Activated CD4-positive, alpha-beta T cell treated with anti-CD3 and anti-CD28 coated beads for 24 hours (primary cell): Measurements from ENCODE around the gene SEMG2.

ENCODE experiments used
- DNase-seq, 2 donors: peaks; one replicate each; pipeline ENCODE4 v3.0.0-alpha.2; 2020; ENCODE audit warnings: low read depth in 2 of 2

SEMG2 gene

DNA sequence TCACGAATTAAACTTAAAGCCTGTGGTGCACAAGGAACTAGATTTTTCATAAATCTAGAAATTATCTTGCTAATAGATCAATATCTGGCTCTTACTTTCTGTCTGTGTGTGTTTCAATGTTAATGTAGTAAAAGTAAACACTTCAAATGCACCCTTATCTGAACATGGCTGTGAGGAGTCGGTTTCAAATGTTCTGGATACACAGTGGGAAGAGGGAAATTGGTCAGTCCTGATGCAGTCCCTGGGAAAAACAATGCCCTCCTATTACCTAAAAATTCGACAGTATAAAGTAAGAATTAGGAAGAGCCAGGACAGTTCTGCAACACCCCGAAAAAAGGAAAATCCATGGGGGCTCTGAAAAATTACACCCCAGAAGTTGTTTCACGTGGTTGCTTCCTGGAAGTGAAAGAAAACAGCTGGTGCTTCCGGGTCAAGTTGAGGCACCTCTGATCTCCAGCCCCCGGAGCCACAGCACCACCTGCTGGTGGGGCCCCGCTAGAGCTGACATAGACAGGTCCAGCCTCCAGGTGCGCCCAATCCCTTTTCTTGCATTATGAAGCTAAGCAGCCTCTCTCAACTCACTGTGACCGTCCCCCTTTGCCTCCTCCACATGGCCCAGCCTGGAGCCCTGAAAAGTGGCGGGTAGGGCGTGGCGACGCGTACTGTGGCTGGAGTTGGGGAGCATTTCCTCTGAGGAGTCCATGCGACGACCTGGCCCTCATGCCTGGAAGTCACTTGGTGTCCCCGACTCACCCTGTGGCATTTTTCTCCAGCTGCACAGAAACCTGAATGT is 8.3 kb downstream of the SEMG2 start:
- DNase-seq = peak; percentile 29 to 45

DNA sequence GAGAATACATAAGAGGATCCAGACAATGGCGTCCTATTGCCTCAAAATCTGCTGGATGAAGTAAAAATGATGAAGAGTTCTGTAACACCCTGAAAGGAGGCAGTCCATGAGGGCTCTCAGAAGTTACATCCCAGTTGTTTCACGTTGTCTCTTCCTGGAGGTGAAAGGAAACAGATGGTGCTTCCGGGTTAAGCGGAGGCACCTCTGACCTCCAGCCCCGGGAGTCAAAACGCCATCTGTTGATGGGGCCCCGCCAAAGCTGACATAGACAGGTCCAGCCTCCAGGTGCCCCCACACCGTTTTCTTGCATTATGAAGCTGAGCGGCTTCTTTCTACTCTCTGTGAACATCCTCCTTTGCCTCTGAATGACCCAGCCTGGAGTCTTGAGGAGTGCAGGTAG is 9.5 kb downstream of the SEMG2 start:
- no peak for DNase-seq

DNA sequence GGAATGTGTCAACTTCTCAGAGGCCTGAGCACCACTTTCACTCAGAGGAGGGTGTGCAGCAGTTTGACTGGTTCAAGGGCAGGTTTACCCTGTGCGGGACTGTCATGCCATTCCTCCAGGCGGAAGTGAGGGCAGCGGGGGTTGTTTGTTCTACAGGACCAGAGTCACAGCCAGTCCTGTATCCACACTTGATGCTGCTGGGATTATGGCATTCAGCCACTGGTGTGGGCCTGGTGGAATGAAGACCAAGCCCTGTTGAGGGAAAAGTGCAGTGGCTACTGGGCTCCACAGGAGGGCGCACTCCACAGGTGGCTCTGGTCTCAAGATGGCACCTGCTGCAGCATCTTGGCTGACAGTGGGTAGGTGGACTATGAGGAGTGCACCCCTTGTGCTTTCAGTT is 14.8 kb downstream of the SEMG2 start:
- no peak for DNase-seq

DNA sequence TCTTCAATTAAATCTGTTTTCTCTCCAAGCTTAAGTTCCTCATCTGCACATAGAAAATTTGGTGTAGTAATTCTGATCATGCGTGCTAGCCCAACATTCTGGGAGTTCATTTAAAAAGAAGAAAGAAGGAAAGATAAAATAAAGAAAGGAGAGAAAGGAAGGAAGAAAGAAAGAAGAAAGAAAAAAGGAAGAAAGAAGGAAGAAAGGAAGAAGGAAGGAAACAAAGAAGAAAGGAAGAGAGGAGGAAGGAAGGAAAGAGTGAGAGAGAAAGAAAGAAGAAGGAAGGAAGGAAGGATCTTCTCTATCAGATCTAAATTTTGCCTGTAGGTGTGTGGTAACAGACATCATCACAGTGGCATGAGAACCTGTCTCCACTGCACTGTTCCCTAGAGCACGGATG is 17.0 kb downstream of the SEMG2 start:
- DNase-seq = no peak

DNA sequence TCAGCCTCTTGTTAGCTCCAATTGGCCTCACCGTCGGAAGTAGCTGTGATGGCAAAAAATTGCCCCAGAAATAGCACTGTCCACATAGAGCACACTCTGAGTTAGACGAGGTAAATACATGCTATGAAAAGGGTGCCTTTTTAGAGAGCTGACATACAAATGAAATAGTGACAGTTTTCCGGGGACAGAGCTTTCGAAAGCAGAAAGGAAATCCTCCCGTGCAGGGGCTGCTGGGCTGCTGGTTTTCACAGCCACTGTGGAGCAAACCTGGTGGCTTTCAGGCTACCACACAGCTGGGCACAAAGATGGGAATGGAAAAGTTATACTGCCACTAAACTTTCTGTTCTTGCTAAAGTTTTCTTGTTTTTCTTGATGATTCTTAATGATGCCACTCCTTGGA is 24.9 kb downstream of the SEMG2 start:
- no peak for DNase-seq

DNA sequence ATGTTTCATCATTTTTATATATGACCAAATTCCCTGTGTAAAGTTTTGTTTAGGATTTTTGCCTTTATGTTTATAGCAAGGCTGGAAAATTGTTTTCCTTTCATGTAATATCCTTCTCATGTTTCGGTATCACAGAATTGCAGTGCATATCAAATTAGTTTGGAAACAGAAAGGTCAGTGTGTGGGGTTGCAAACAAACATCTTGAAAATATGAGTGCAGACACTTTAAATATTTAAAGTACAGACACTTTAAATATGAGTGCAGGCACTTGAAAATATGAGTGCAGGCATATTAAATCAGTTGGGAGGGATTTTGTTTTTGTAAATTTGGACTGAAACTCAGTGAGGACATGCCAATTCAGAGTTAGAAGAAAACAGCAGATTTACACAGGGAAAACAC is 26.7 kb downstream of the SEMG2 start:
- DNase-seq = no peak

DNA sequence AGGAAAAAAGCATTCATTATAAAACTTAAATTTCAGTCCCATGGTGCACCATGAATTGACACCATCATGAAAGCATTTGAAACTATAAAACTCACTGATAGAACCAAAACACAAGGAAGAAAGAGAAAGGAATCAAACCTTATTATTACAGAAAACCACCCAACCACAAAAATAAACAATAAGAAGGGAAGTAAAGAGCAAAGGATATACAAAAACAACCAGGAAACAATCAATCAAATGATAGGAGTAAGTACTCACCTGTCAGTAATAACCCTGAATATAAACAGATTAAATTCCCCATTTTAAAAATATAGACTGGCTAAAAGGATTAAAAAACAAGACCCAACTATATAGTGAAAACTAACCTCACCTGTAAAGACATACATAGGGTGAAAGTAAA is 27.4 kb downstream of the SEMG2 start:
- DNase-seq = no peak

DNA sequence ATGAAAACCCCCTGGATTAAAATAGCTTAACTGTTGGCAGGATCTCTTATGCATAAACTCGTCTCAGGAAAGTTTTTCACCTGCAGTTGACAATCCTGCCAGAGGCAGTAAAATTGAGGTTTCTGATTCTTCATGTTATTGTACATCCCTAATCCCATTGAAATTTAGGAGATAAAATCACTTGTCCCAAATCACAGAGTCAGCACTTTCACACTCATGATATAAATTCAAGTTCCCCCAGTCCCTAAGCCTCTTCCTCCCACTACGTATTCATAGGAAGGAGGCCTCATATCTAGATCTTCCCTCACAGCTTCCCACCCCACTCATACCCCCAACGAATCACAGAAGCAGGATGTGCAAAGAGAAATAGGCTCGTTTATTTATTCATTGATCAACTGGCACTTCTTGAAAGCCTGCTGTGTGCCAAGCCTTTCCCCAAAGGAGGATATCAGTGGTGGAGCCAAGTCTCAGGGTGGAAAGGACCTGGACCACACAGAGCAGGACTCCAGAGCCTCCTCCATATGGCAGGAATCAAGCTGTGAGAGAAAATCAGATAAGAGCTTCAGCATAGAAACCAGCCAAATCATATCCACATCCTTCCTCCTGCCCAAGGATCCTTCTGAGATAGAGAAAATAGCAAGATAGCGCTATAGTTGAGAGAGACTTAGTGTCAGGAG is 30.8 kb downstream of the SEMG2 start:
- no peak for DNase-seq

DNA sequence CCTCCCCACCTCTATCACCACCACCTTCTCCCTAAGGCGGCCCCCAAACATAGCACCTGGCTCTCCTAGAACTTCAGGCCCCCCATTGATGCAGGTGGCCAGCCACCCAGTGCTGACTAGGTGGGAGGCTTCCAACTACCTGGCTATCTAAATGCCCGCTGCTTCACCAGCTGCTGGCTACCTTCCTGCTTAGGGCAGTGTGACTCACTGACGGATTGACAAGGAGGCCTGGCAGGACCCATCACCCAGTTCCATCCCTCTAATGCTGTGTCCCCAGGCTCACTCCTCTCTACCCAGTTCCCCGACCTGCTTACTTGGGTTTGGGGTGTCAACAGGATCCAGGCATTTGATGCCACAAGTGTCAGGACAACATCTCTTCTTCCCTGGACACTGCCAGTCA is 32.1 kb downstream of the SEMG2 start:
- DNase-seq = no peak

DNA sequence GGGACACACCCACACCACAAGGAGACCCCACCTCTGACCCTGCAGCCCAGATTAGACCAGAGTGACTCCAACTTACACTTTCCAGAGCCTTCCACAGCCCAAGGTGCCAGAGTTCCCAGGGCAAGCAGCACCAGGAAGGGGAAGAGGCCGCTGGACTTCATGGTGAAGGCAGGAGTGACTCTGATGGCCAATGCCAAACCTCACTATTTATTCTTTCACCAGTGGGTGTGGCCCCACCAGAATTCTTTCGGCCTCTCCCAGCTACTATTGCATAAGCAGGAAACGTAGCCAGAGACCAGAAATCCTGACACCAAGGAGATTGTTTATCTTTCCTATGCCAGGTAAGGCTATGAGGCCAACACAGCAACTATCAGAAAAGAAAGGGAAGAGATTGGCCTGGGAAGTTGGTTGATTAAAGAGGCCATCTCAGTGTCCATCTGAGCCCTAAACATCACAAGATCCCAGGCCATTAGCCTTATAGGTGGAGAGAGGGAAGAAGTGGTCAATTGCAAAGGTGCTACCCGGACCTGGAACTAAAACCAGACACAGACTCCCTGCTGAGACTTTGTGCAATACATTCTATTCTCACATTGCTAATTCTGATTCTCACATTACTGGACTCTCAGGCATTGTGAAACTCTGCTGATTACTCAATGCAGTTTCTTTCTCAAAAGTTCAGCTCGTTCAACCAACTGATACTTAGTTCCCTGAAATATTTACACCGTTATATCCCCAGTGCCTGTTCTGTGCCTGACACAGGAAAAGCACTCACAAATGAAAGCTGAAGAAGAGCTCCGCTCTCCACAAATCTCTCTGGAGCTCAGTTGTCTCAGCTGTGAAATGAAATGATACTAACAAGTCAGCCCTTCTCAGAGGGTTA is 33.5 kb downstream of the SEMG2 start, which contains the start of gene SLPI:
Gene SLPI, minus strand, starts transcription at position 182 of the 880 bp plus-strand sequence. Its CDS starts 21 bp downstream, at position 161.
- DNase-seq = no peak

DNA sequence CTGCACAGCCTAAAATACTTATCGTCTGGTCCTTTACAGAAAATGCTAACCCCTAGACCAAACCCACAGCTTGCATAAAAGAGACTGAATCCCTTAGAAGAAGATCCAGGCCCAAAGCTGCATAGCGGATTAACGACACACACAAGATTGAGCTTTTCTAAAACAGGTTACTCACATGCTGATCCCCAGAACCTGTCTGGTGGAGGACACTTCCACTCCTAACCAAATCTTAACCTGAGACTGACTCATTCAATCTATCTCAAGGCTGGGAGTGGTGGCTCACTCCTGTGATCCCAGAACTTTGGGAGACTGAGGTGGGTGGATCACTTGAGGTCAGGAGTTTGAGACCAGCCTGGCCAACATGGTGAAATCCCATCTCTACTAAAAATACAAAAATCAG is 36.0 kb downstream of the SEMG2 start:
- no peak for DNase-seq

DNA sequence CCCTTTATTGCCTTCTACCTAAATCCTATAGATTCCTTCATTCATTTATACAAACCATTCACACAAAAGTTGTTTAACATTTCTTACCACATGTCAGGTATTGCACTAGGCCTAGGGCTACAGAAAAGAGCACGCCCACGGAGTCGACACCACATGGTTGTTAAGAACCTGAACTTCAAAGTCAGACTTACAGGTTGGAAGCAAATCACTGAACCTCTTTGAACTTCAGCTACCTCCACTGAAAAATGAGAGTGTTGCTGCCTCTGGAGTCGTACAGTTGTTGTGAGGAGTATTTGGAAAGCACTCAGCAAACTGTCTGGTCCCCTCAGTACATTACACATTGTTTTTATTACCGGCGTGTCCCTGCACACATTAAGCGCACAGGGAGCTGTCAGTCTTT is 36.5 kb downstream of the SEMG2 start:
- no peak for DNase-seq

DNA sequence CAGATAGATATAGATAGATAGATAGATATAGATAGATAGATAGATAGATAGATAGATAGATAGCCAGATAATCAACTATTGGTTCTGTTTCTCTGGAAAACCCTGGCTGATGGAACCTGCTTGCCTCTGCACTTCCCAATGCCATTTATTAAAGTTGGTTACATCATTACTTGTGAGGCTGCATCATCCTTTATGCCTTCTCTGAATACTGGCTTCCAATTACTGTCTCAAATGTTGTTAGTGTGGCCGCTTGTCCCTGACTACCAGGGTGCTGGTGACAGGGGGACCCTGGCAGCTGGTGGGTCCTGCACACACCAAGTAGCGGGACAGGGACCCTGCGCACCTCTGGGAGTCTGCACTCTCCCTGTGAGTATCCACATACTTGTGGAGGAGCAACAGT is 37.1 kb downstream of the SEMG2 start:
- DNase-seq = no peak

DNA sequence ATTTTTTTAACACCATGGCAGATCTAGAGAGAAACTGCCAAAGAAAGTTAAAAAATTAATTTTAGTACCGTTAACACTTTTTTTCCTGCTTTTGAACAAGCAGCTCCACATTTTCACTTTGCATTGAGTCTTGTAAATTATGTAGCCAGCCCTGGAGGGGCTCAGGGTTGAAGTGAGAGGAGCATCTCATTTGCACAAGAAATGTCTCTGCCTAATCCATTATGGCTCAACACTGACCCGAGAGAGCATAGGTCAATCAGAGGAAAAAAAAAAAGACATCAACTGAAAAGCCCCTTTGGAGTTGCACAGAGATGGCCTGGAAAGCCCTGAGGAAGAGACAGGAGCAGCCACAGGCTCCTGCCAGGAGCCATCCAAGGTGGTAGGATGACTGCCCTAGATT is 37.5 kb downstream of the SEMG2 start:
- DNase-seq = no peak

DNA sequence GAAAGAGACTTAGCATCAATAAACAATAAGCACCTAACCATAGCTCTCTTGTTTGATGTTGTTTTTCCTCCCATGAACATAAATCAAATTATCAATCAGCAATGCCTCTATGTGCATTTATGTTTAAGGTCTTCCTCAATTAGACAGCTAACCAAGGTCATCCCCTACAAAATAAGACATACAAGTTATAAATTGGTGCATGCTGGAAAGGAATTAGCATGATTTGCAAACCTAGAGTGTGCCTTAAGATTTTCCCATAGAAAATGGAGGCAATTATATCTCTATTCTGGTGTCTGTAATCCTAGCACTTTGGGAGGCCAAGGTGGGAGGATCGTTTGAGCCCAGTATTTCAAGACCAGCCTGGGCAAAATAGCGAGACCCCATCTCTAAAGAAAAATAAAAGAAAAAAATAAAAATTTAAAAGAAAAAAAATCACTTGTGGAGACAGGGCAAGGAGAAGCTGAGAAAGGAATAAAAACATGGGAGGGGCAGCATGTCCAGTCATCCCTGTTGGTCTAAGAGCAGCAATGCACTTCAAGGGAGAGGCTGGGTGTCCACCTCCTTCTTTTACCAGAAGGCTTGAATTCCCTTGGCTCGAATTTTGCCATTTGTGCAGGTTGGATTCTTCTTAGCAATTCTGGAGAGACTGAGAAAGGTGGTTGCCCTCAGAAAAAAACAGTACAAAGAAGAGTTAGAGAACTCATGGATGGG is 42.5 kb downstream of the SEMG2 start:
- DNase-seq = no peak

DNA sequence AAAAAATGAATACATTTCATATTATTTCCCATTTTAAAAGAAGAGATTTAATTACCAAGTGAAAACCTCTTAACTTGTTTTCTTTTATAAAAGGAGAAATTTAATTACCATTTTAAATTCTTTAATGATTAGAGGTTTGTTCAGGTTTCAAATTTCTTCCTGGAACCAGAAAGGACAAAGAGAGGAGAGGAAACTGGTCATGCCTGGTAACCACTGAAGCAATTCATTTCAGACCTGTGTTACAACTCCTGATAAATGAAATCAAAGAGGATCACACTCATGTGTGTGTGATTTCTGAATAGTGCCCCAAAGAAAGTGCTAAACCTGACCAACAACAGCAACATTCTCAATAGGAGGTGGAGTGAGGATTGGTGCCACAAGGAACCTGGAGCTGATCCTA is 45.8 kb downstream of the SEMG2 start:
- DNase-seq = no peak

DNA sequence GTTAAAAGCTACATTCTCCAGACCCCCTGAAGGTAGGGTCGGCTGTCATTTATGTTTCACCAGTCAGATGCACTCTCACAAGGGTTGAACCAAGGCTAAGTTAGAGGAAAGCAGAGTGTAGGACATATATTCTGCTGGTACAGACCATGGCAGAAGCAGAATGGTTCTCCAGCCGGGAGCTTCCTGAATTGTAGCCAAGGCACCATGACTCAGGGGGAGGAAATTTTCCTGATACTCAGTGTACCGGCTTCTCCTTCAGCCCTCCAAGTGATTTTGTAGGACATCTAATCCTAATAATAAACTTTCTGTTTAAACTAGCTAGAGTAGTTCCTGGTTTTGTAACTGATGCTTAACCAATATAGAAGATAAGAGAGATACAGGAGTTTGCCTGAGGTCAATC is 47.4 kb downstream of the SEMG2 start:
- no peak for DNase-seq

DNA sequence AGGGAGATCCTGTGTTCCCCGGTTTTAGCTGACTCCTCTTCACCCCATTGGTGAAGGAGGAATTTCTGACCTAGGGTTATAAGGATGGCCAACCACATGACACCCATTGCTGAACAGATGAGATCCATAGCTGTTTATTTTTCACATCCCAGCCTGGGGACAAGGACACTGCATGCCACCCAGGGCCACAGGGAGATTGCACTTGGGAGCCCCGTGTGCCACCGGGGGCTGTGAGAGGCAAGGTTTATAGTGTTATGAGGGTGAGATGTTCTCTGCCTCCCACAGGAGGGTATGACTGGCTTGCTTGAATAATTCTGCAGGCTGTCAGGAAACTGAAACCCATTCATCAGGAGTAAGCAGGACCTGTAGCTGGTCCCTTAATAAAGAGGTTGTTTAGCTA is 47.9 kb downstream of the SEMG2 start:
- no peak for DNase-seq

DNA sequence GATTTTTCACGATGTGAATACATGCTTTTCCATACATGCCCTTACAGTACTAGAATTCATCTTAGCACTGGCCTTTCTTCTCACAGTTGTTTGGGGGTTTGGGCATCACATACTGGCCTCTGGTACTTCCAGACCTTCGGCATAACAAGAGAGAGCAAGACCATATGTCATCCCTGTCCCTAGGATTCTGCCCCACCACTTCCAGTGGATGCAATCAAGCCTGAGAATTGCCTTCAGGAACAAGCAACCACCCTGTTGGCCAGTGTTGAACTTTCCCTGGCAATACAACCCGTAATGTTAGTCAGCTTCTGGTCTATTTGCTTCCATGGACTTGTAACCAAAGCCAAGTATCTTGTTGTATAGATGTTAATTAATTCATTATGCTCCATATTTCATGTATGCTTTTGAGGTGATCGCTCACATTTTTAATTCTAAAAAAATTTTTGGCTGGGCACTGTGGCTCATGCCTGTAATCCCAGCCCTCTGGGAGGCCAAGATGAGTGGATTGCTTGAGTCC is 48.6 kb downstream of the SEMG2 start:
- no peak for DNase-seq
